GM21515 (cell line): ENCODE results near the gene PCGF3.
"Not testable (repeated sequence)": the region's sequence is repeated elsewhere in the genome, so short reads cannot be mapped to it uniquely, and the experiment has no call there.

Experiments
- ATAC-seq: cut with Tn5 transposase; IDR thresholded peaks from one replicate; pipeline ENCODE4 v1.9.1; 2021; ENCODE audit not compliant: unreplicated experiment

The PCGF3 gene

GRCh38 chr4:682490-683172 lies 23.0 kb upstream of the PCGF3 start:
- ATAC-seq = no peak

GRCh38 chr4:683247-683897 lies 22.3 kb upstream of the PCGF3 start:
- ATAC-seq = no peak

- no peak for ATAC-seq
These were observed 21.5 kb upstream of the PCGF3 start for GRCh38 chr4:683982-684622.

GRCh38 chr4:684623-685327 lies 20.9 kb upstream of the PCGF3 start:
- ATAC-seq = no peak

DNA sequence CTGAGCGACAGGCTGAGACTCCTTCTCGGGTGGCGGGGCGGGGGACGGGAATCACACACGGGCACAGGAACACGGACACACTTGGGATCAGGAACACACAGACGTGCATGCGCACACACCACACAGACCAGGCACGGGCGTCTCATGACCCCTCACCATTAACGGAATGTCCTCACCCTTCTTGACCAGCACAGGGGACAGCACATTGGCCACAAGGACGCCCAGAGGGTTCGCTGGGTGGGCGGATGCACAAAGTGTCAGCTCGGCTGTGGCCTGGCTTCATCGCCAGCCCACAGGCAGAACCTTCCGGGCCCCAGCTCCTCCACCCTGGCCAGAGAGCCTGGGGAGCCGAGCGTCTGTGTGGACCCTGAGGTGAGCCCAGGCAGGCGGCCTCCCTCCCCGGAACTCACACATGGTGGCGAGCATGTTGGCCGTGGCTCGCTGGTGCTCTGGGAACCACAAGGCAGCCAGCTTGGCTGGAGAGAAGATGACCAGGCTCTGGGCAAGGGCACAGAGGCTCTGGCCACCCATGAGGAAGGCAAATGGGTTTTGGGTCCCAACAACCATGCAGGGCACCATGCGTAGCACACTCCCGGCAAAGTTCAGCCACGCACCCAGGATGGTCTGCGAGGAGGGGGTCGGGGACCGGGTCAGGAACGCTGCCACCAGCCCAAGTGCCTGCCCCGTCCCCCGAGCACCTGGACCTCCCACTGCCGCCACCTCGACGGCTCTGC lies 19.8 kb upstream of the PCGF3 start:
- ATAC-seq = no peak

GRCh38 chr4:686413-687040 lies 19.1 kb upstream of the PCGF3 start:
- ATAC-seq = no peak

GRCh38 chr4:687048-687970 lies 18.3 kb upstream of the PCGF3 start:
- no peak for ATAC-seq

GRCh38 chr4:687971-688853 lies 17.4 kb upstream of the PCGF3 start:
- ATAC-seq = no peak

DNA sequence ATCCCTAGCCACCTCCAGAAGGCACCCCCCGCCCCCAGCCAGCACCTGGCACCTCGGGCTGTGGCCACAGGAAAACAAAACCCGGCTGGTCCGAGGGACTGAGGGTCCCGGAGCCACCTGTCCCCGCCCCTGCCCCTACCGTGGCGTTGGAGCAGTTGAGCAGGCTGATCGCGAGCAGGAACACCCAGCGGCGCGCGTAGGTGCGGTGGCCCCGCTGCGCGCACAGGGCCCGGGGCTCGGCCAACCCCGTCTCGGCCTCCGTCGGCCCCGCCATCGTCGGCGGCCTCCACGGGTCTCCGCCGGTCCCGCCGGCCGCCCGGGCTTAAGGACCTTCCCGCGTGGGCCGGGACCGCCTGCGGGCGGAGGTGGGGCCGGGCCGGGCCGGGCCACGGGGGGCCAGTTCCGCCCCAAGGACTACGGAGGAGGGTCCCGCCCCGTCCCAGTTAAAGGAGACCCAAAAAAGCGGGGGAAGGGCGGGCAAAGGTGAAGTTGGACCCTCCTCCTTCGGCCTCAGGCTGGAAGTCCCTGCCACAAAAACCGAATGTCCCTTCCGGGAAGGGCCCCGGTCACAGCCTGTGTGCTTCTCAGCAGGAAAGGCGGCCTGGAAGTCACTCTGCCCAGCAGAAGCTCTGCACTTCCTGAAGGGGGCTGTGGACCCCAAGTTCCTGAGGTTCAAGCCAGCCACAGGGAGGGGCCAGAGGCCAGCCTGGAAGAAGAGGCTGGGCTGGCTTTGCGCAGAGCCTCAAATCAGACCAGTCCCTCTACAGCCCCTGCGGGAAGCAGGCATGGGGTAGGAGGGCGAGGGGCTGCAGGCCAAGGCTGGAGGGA lies 16.6 kb upstream of the PCGF3 start, which contains the start of gene SLC49A3:
Gene SLC49A3 (minus strand): TSS at position 298 of the 828 bp plus-strand sequence. CDS start 24 bp downstream, at position 274.
- ATAC-seq = no peak

DNA sequence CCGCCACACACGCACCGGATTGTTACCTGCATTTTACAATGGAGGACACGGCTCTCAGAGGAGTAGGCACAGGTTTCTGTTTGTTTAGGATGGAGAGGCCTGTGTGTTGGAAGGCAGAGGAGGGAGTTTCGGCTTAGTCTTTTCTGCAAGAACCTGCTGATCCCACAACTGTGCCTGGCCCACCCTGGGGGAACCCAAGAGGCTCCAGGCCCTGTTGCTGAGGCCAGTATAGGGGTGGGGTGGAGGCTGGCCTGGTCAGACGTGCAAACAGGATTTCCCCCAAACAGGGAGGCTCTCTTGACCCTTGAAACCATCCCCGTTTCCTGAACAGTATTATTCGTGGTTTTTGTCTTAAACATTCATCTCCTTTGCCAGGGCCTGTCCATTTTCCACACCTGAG lies 15.9 kb upstream of the PCGF3 start:
- no peak for ATAC-seq

DNA sequence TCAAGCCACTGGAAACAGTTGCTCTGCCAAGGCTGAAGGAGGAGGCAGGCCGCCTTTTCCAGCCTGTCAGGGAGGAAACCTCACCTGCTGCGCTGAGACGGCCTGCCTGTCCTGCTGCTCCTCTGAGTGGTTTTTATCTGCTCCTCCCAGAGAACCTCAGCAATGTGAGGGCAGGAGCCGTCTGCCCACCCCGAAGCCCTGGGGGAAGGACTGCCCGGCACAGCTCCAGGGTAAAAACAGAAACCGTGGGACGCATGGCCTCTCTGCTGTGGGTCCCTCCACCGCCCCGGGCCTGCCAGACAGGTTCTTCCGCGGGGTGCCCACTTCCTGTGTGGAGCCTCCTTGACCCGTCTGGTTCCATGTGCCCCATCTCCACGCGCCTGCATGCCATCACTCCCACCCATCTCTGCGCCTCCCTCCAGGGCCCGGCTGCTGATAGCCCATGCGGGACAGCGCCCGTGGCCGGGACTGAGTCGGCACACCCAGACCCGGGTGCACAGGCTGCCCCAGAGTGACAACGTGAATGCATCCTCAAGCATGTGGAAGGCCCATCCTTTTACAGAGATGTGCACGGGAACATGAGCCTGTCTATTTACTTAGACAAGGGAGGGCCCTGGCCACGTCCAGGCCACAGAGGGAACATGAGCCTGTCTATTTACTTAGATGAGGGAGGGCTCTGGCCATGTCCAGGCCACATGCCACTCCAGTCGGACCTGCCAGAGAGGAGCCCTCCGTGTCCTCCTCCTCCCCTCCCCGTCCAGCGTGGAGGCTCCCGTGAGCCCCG lies 12.7 kb upstream of the PCGF3 start:
- ATAC-seq = no peak

DNA sequence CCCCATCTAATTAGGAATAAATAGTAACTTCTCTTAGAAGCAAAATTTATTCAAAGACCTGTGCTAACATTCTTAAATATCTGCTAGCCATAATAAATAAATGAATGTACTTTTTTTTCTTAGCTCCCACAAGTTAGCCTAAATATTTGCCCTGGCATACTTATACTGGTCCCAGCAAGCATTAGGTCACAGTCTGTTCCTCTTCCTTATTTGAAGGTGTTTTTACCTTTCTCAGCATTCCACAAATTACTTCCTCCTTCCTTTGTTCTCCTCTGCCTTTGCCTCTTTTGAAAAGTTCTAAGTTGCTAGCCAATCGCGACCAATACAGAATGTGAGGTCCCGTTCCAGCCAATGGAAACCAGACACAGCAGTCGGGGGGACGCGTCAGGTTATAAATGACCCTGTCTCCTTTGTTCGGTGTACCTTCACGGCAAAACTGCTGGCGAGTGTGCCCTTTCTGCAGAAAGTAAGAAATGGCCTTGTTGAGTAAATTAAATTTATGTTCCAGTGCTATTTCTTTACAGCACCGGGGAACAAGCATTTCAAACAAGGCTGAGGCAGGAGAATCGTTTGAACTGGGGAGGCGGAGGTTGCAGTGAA lies 11.2 kb upstream of the PCGF3 start:
- ATAC-seq = not testable (repeated sequence)

DNA sequence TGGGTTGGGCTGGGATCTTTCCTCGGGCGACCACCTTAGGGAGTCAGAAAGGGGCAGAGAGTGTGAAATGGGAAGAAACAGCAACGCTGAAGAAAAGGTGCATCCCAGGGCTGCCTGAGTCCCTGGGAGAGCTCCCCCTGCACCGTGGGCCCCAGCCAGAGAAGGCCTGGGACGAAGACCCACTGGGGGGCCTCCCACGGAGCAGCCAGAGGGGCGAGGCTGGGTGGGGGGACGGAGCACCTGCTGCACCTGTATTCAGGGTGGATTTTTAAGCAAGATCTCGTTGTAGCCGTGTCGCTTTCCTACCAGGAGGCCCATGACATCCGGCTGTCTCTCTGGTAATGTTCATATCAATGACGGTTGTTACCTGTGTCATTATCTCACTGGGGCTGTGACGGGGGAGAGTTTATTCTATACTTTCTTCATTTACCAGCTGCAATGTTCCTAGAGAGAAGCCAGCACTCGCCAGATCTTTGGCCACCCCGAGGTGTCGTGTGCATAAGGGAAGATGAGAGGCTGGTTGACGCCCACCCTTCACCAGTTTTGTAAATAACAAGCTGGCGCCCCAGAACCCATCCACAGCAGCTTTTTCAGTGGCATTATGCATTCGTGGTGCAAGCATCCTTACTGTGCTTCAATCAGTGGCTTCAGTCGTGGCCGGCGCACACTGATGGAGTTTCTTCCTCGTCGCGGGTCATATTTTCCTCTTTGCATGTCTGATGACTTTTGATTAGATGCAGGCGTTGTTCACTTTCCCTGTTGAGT lies 5.6 kb upstream of the PCGF3 start:
- ATAC-seq = no peak

- no peak for ATAC-seq
These were observed 4.9 kb upstream of the PCGF3 start for GRCh38 chr4:700587-701264.

GRCh38 chr4:702618-703048 lies 3.0 kb upstream of the PCGF3 start:
- no peak for ATAC-seq
